ENCODE data around the gene SERAC1.

- TF ChIP-seq CTCF (IDR thresholded peaks at IDR 0.05) (no peak), POLR2A (IDR thresholded peaks at IDR 0.05; ENCODE audit: low read depth) (no peak), POLR2AphosphoS5 (IDR thresholded peaks at IDR 0.05) (no peak)
These were observed 18.4 kb downstream of the SERAC1 start for GRCh38 chr6:158149641-158150040.

Data from esophagus muscularis mucosa (tissue), 3 donors.